DOHH2 (cell line): Measurements from ENCODE around the gene DNAJC24.

Source experiments
- H3F3A ChIP-seq: fragments of 200-600 bp; sonication (generic), shearing (Covaris generic); 2 replicates; pipeline ENCODE4 v1.6.0; 2016; ENCODE audit warnings: antibody characterized with exemption, mild to moderate bottlenecking; ENCODE audit not compliant: control insufficient read depth, insufficient read depth
- H3K27ac ChIP-seq: fragments of 200-600 bp; sonication (generic); 2 replicates; pipeline ENCODE4 v1.5.1; 2014; ENCODE audit warnings: low read depth, mild to moderate bottlenecking, low read length, moderate library complexity
- H3K27me3 ChIP-seq: fragments of 200-600 bp; sonication (generic); 2 replicates; pipeline ENCODE4 v1.6.1; 2014; ENCODE audit warnings: mild to moderate bottlenecking, low read length, mixed read lengths; ENCODE audit not compliant: control insufficient read depth
- H3K36me3 ChIP-seq: fragments of 200-600 bp; sonication (generic); 2 replicates; pipeline ENCODE4 v1.6.1; 2014; ENCODE audit warnings: mild to moderate bottlenecking, low read length, moderate library complexity, mixed read lengths; ENCODE audit not compliant: control insufficient read depth
- H3K4me1 ChIP-seq: fragments of 200-600 bp; sonication (generic); 2 replicates; pipeline ENCODE4 v1.6.1; 2014; ENCODE audit warnings: mild to moderate bottlenecking, low read length, mixed read lengths; ENCODE audit not compliant: control insufficient read depth
- H3K4me2 ChIP-seq: fragments of 200-600 bp; sonication (generic); 2 replicates; pipeline ENCODE4 v1.6.0; 2014; ENCODE audit warnings: mild to moderate bottlenecking, low read length, moderate library complexity
- H3K4me3 ChIP-seq: fragments of 200-600 bp; sonication (generic); 2 replicates; pipeline ENCODE4 v1.5.1; 2014; ENCODE audit warnings: mild to moderate bottlenecking, low read length, mixed read lengths
- H3K79me2 ChIP-seq: fragments of 200-600 bp; sonication (generic); 2 replicates; pipeline ENCODE4 v1.6.1; 2014; ENCODE audit warnings: mild to moderate bottlenecking, low read length, mixed read lengths; ENCODE audit not compliant: control insufficient read depth
- H3K9me2 ChIP-seq: fragments of 200-600 bp; sonication (generic); replicated peaks from 2 replicates; pipeline ENCODE4 v1.6.1; 2014; ENCODE audit warnings: mild to moderate bottlenecking, low read length, mixed read lengths; ENCODE audit not compliant: control insufficient read depth
- H3K9me3 ChIP-seq: fragments of 200-600 bp; sonication (generic); 2 replicates; pipeline ENCODE4 v1.6.1; 2014; ENCODE audit warnings: antibody characterized with exemption, low read length, mixed read lengths; ENCODE audit not compliant: control insufficient read depth, insufficient read depth
- H4K20me1 ChIP-seq: fragments of 200-600 bp; sonication (generic); 2 replicates; pipeline ENCODE4 v1.6.0; 2014; ENCODE audit warnings: low read depth, mild to moderate bottlenecking, antibody characterized with exemption, low read length, moderate library complexity; ENCODE audit not compliant: control insufficient read depth, insufficient read depth
- EZH2phosphoT487 ChIP-seq: fragments of 200-600 bp; sonication (generic); IDR thresholded peaks from 2 replicates; pipeline ENCODE4 v1.6.1; 2017; ENCODE audit warnings: borderline replicate concordance, mild to moderate bottlenecking, antibody characterized with exemption, low read length, moderate library complexity, mixed read lengths
- TF ChIP-seq, protein P1 (sequence below): fragments of 200-600 bp; sonication (generic); IDR thresholded peaks from one replicate; pipeline ENCODE4 v1.5.1; 2014; ENCODE audit warnings: antibody characterized with exemption, mild to moderate bottlenecking, low read depth, low read length; ENCODE audit not compliant: poor library complexity, severe bottlenecking

Gene DNAJC24

DNA sequence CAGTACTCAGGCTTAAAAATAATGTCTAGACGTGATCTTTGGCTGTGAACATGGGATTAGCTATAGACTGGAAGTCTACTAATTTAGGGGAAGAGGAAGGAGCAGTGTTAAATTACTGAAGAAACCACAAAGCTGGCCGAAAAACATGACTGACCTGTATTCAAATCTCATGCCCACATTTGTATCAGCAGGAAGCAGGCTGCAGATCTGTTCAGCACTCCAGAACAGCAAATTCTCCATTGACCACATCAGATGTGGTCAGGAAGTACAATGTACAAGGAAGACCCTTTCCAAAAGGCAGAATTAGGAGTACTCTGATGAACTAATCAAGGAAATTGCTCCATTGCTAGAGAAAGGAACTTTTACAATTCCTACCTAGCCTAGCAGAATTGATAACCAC lies 31.9 kb upstream of the DNAJC24 start:
- H3K27me3 ChIP-seq = 0 out of 2 replicates have a peak, but pooled peaks cover 3% of the 10 kb centered on the region
- no peaks in the 10 kb centered on the region for H4K20me1 ChIP-seq
- TF ChIP-seq, protein P1, sequence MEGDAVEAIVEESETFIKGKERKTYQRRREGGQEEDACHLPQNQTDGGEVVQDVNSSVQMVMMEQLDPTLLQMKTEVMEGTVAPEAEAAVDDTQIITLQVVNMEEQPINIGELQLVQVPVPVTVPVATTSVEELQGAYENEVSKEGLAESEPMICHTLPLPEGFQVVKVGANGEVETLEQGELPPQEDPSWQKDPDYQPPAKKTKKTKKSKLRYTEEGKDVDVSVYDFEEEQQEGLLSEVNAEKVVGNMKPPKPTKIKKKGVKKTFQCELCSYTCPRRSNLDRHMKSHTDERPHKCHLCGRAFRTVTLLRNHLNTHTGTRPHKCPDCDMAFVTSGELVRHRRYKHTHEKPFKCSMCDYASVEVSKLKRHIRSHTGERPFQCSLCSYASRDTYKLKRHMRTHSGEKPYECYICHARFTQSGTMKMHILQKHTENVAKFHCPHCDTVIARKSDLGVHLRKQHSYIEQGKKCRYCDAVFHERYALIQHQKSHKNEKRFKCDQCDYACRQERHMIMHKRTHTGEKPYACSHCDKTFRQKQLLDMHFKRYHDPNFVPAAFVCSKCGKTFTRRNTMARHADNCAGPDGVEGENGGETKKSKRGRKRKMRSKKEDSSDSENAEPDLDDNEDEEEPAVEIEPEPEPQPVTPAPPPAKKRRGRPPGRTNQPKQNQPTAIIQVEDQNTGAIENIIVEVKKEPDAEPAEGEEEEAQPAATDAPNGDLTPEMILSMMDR = no peak
- TF ChIP-seq EZH2phosphoT487 = no peak
- H3K4me2 ChIP-seq = no peak overlapping the region
- H3F3A ChIP-seq = no peaks in the 10 kb centered on the region
- H3K36me3 ChIP-seq = no peaks in the 10 kb centered on the region
- no peak overlapping the region for H3K27ac ChIP-seq
- no peak overlapping the region for H3K4me3 ChIP-seq
- H3K79me2 ChIP-seq = no peaks in the 10 kb centered on the region
- no peaks in the 10 kb centered on the region for H3K4me1 ChIP-seq
- H3K9me3 ChIP-seq = no peaks in the 10 kb centered on the region
- H3K9me2 ChIP-seq = no peaks in the 10 kb centered on the region

- Histone ChIP-seq H3K79me2 (no peaks in the 10 kb centered on the region), H3K27me3 (0 out of 2 replicates have a peak, but pooled peaks cover 3% of the 10 kb centered on the region)
Observed at GRCh38 chr11:31340903-31341572, 28.6 kb upstream of the DNAJC24 start.

DNA sequence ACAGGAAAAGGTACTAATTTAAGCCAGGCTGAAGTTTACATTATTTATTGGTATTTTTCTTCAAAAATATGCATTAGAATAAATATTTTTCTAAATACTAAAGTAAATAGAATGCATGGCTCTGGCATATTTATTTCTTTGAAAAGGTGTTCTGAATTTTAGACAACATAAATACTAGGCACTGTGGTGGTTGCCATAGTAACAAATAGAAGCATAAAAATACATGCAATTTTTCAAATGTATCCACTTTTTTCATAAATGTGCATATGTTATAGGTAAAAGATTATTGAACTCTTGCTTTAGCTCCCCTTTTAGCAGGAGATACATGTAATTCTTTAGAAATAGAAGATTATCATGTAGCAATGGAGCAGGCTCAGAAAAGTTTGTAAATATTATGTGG lies 18.5 kb upstream of the DNAJC24 start:
- Histone ChIP-seq H4K20me1 (no peaks in the 10 kb centered on the region), H3K27ac (no peak overlapping the region), H3K9me2 (no peaks in the 10 kb centered on the region), H3K4me3 (no peak overlapping the region), H3K4me2 (no peak overlapping the region), H3F3A (no peaks in the 10 kb centered on the region), H3K9me3 (no peaks in the 10 kb centered on the region), H3K79me2 (no peaks in the 10 kb centered on the region), H3K36me3 (no peaks in the 10 kb centered on the region), H3K4me1 (no peaks in the 10 kb centered on the region), H3K27me3 (peaks cover 7% of the 10 kb centered on the region)
- no peak for TF ChIP-seq EZH2phosphoT487
- TF ChIP-seq, protein P1 = no peak

More at GRCh38 chr11:31340903-31341572, 28.6 kb upstream of the DNAJC24 start:
- Histone ChIP-seq H3K27ac (no peak overlapping the region), H3K4me1 (no peaks in the 10 kb centered on the region), H3K4me3 (no peak overlapping the region), H3F3A (no peaks in the 10 kb centered on the region), H3K9me3 (no peaks in the 10 kb centered on the region), H3K36me3 (no peaks in the 10 kb centered on the region), H4K20me1 (no peaks in the 10 kb centered on the region), H3K4me2 (no peak overlapping the region), H3K9me2 (no peaks in the 10 kb centered on the region)
- TF ChIP-seq, protein P1 = peak; percentile 66
- TF ChIP-seq EZH2phosphoT487 = no peak
